NCI-H460 (cell line): ENCODE measurements around the gene CETN1. TPM values are rescaled to one million over a fixed set of nuclear protein-coding genes. Genes with fewer than 3 reads are reported as not detected.
A peak's percentile ranks its signal among the peaks of the same experiment; 100 is the strongest.

ENCODE experiments used
- DNase-seq: peaks from one replicate; pipeline ENCODE4 v3.0.0-alpha.2; 2016; ENCODE audit warnings: low read depth; ENCODE audit errors: extremely low read depth
- total RNA-seq: library from RNA; depleted of rRNA; stranded (reverse); fragments of >200 nt; shearing (Covaris generic); gene quantifications from 2 replicates; pipeline ENCODE4 v1.2.3, GENCODE V29; 2014; rRNA removed

Gene CETN1
- total RNA-seq, 1 experiment from 2014 or later: not detected

- DNase-seq: no peak
These were observed 38.4 kb downstream of the CETN1 start for GRCh38 chr18:618618-619017.

- no peak for DNase-seq
These were observed 41.3 kb downstream of the CETN1 start for GRCh38 chr18:621291-622043.

DNA sequence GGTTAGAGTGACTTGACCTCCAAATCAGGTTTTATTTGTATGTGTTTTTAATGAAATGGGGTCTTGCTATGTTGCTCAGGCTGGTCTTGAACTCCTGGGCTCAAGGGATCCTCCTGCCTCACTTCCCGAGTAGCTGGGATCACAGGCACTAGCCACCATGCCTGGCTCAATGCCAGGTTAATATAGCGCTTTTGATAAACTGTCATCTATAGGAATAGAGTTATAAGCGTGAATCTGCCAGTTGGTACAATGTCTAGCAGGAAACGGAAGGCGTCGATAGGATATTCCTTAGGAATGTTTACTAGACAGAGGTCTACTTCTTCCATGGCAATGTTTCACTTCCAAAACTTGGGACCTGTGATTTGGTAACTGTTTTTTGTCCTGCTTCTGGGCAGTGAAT, 42.1 kb downstream of the CETN1 start:
- no peak for DNase-seq

DNA sequence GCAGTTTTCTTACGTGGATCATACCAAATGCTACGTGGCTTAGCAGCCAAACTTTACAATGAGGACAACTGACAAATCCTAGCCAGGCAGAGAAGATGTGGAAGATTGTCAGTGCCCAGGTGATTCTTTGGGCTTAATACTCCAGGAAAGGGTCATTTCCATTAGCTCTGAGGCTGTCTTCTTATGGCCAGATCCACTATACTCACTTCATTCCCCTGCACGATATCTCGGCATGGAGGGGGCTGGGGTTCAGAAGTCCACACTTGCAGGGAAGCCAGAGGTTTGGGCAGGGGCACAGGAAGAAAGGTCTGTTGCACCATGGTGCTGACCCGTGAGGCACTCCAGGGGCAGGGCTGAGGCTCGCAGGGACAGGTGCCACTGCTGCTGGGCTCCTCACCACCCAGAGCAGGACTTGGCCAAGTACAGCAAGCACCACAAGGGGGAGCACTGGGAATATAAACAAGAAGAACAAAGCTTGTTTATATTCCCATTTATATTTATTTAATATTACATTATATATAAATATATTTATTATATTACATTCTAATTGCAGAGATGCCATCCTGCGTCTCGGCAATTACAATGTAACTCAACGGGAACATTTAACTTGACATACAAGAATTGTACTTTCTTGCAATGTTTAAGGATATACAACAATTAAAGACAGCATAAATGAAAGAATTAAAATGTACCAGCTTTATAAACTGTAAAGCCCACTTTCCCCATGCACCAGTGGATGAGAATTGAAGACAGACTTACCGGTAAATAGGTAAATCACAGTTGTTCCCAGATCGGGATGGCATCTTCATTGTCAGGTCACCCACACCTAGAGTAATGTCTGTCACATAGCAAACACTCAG, 43.8 kb downstream of the CETN1 start:
- DNase-seq: peak; percentile 53

- DNase-seq: no peak
These were observed 47.1 kb downstream of the CETN1 start for GRCh38 chr18:627231-627630.

DNA sequence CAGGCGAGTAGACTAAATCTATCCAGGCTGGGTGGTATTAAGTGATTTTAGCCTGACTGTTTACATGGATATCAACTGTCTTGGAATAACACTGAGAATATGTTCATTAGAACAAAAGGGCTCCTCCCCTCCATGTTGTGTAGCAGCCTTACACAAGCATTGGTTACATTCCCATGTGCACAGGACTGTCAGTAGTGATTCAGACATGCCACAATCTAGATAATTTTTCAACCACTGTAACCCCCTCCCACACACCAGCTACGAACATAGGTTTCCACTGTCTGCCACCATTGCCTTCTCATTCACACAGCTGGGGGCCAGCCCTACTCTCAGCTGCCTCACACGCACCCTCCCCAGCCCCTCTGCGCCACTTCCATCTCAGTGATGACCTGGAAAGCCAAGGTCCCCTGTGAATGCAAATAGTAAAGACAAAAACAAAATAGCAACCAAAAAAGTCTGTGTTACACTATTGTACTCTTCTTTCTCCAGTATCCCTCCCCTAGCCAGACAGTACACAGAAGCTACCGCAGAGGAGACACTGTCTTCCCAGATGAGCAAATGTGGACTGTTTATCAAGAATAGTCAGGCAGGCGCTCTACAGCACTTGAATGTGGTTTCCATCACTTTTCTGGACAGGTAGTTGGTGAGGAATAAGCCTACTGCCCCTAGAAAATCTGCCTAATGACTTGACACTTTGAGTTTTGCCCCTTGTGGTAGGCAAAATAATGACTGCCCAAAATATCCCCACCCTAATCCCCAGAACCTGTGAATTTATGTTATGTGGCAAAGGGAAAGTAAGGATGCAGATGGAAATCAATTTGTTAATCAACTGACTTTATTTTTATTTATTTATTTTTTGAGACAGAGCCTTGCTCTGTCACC, 49.3 kb downstream of the CETN1 start:
- no peak for DNase-seq

GRCh38 chr18:631560-631959, 51.4 kb downstream of the CETN1 start:
- DNase-seq: no peak

Other genes starting within 250 kb of the CETN1 start
- gene COLEC12, start 79.7 kb upstream of the CETN1 start, total RNA-seq: 0.05 TPM in 1 of 2 replicates, not detected in the other
- not detected in 2 replicates for gene CLUL1, start 16.6 kb downstream of the CETN1 start, total RNA-seq
- 23.4 and 26.1 TPM in 2 replicates for gene TYMS, start 77.3 kb downstream of the CETN1 start, total RNA-seq
- 39.2 and 48.8 TPM in 2 replicates for gene ENOSF1, start 132.2 kb downstream of the CETN1 start, total RNA-seq
- gene YES1, start 231.9 kb downstream of the CETN1 start, total RNA-seq: 85.0 and 86.9 TPM in 2 replicates